Liver (tissue), 9 donors: ENCODE results near the gene TGFBR3. TPM values are rescaled to one million over a fixed set of nuclear protein-coding genes. Genes with fewer than 3 reads are reported as not detected.

Experiments
- DNase-seq: peaks from one replicate; pipeline ENCODE4 v3.0.0-alpha.2; 2017; ENCODE audit warnings: low spot score
- H3K27ac ChIP-seq, 2 donors: one replicate each; pipeline ENCODE4 v1.7.0; 2013; ENCODE audit warnings: inconsistent platforms in 2 of 2, low read length in 2 of 2, control low read depth in 1 of 2, low read depth in 1 of 2, mild to moderate bottlenecking in 1 of 2
- H3K27me3 ChIP-seq, 4 donors: one replicate each; pipeline versions ENCODE4 v1.6.1 to v1.7.0; 2013; ENCODE audit warnings: low read length in 3 of 4, inconsistent platforms in 1 of 4, mild to moderate bottlenecking in 1 of 4, moderate library complexity in 1 of 4; ENCODE audit not compliant: control insufficient read depth in 4 of 4, insufficient read depth in 4 of 4
- H3K36me3 ChIP-seq, 4 donors: one replicate each; pipeline versions ENCODE4 v1.6.1 to v1.7.0; 2013; ENCODE audit warnings: low read length in 3 of 4, mild to moderate bottlenecking in 3 of 4, low read depth in 1 of 4, moderate library complexity in 1 of 4; ENCODE audit not compliant: control insufficient read depth in 4 of 4, insufficient read depth in 3 of 4
- H3K4me1 ChIP-seq, 4 donors: one replicate each; pipeline versions ENCODE4 v1.6.1 to v1.7.0; 2013; ENCODE audit warnings: low read length in 3 of 4, mild to moderate bottlenecking in 3 of 4, moderate library complexity in 1 of 4; ENCODE audit not compliant: control insufficient read depth in 4 of 4, insufficient read depth in 4 of 4
- H3K4me3 ChIP-seq, 3 donors: one replicate each; pipeline versions ENCODE4 v1.6.1 to v1.7.0; 2013; ENCODE audit warnings: low read length in 3 of 3, control low read depth in 1 of 3, low read depth in 1 of 3, mild to moderate bottlenecking in 1 of 3
- H3K9ac ChIP-seq, 2 donors: one replicate each; pipeline ENCODE4 v1.7.0; 2013; ENCODE audit warnings: low read length in 2 of 2, mild to moderate bottlenecking in 2 of 2, moderate library complexity in 2 of 2, control low read depth in 1 of 2, low read depth in 1 of 2
- H3K9me3 ChIP-seq, 4 donors: one replicate each; pipeline versions ENCODE4 v1.6.1 to v1.7.0; 2013; ENCODE audit warnings: low read length in 3 of 4; ENCODE audit not compliant: control insufficient read depth in 4 of 4
- ATF3 ChIP-seq: IDR thresholded peaks from 2 replicates; pipeline ENCODE4 v1.6.1; 2016; ENCODE audit warnings: antibody characterized with exemption
- CTCF ChIP-seq: fragments of 150-350 bp; IDR thresholded peaks from 2 replicates; pipeline ENCODE4 v1.5.1; 2017; ENCODE audit warnings: improper control_type of control experiment, low read depth, low read length; ENCODE audit not compliant: missing input control
- EGR1 ChIP-seq, 2 donors: IDR thresholded peaks; 2 replicates each; pipeline ENCODE4 v1.6.1; 2016 to 2018; ENCODE audit warnings: antibody characterized with exemption in 2 of 2, low read depth in 2 of 2
- FOXA1 ChIP-seq: IDR thresholded peaks from 2 replicates; pipeline ENCODE4 v1.6.1; 2016; ENCODE audit warnings: antibody characterized with exemption
- FOXA2 ChIP-seq: IDR thresholded peaks from 2 replicates; pipeline ENCODE4 v1.6.1; 2016; ENCODE audit warnings: antibody characterized with exemption
- GABPA ChIP-seq, 2 donors: IDR thresholded peaks in 1 of 2; conservative IDR thresholded peaks in 1 of 2; 2 replicates each; pipeline ENCODE4 v1.6.1; 2016; ENCODE audit warnings: antibody characterized with exemption in 2 of 2, mild to moderate bottlenecking in 1 of 2, moderate library complexity in 1 of 2
- HNF4A ChIP-seq, 2 donors: conservative IDR thresholded peaks; 2 replicates each; pipeline ENCODE4 v1.6.1; 2016; ENCODE audit warnings: antibody characterized with exemption in 2 of 2, mild to moderate bottlenecking in 2 of 2
- HNF4G ChIP-seq: IDR thresholded peaks from 2 replicates; pipeline ENCODE4 v1.6.1; 2016; ENCODE audit warnings: antibody characterized with exemption
- JUND ChIP-seq, 2 donors: IDR thresholded peaks; 2 replicates each; pipeline ENCODE4 v1.6.1; 2016; ENCODE audit warnings: antibody characterized with exemption in 2 of 2
- MAX ChIP-seq: IDR thresholded peaks from 2 replicates; pipeline ENCODE4 v1.6.1; 2016; ENCODE audit warnings: antibody characterized with exemption
- NR2F2 ChIP-seq: IDR thresholded peaks from 2 replicates; pipeline ENCODE4 v1.6.1; 2016; ENCODE audit warnings: antibody characterized with exemption
- RAD21 ChIP-seq, 2 donors: IDR thresholded peaks; 2 replicates each; pipeline ENCODE4 v1.6.1; 2016; ENCODE audit warnings: antibody characterized with exemption in 2 of 2, mild to moderate bottlenecking in 2 of 2
- RXRA ChIP-seq, 2 donors: IDR thresholded peaks; 2 replicates each; pipeline ENCODE4 v1.6.1; 2017 to 2018; ENCODE audit warnings: antibody characterized with exemption in 2 of 2, mild to moderate bottlenecking in 1 of 2
- SP1 ChIP-seq: IDR thresholded peaks from 2 replicates; pipeline ENCODE4 v1.6.1; 2018; ENCODE audit warnings: antibody characterized with exemption, mild to moderate bottlenecking
- TAF1 ChIP-seq: conservative IDR thresholded peaks from 2 replicates; pipeline ENCODE4 v1.6.1; 2016; ENCODE audit warnings: antibody characterized with exemption, mild to moderate bottlenecking
- YY1 ChIP-seq: IDR thresholded peaks from 2 replicates; pipeline ENCODE4 v1.6.1; 2016; ENCODE audit warnings: antibody characterized with exemption, mild to moderate bottlenecking
- ZBTB33 ChIP-seq: IDR thresholded peaks from 2 replicates; pipeline ENCODE4 v1.6.1; 2016; ENCODE audit warnings: antibody characterized with exemption
- WGBS: extraction: QIAGEN DNeasy Blood & Tissue Kit; methylation state at CpG from one replicate; pipeline ENCODE4 v1.1.7; 2013; 5-methylcytosine and 5-hydroxymethylcytosine counted together
- polyA plus RNA-seq, 2 donors: library from polyadenylated mRNA; stranded (reverse) in 1 of 2; unstranded in 1 of 2; fragments of 200-250 nt in 1 of 2; fragments of >200 nt in 1 of 2; fragmentation: Nextera tagmentation in 1 of 2; extraction: Ambion mirVana in 1 of 2; gene quantifications; one replicate each; pipeline versions ENCODE4 v1.2.1 to v1.2.3, GENCODE V29; 2013 to 2015
- total RNA-seq, 2 donors: library from RNA; depleted of rRNA; stranded (reverse); fragments of >200 nt; gene quantifications; one replicate each; pipeline ENCODE4 v1.2.3, GENCODE V29; 2014
- donor health status: healthy.
- donor health status: healthy.
- donor health status: healthy.
- donor health status: healthy.
- donor health status: healthy.

The TGFBR3 gene
- total and polyA plus RNA-seq, 4 donors, result 6.1 to 19.3 (median 9.9) TPM

GRCh38 chr1:91645031-91645430 lies 240.9 kb downstream of the TGFBR3 start:
- no peak overlapping the region for H3K9ac ChIP-seq
- no peaks in the 10 kb centered on the region for H3K27me3 ChIP-seq
- no peak for DNase-seq
- no peaks in the 10 kb centered on the region for H3K4me1 ChIP-seq
- H3K4me3 ChIP-seq, result no peak overlapping the region
- no peak for TF ChIP-seq GABPA (IDR thresholded peaks at IDR 0.05 in 1 of 2, conservative IDR thresholded peaks at IDR 0.05 in 1 of 2)
- no peak for TF ChIP-seq FOXA2
- no peak for TF ChIP-seq SP1
- no peak for TF ChIP-seq EGR1 (IDR thresholded peaks at IDR 0.05; ENCODE audit: low read depth in 2 of 2)
- H3K27ac ChIP-seq, result no peak overlapping the region
- H3K9me3 ChIP-seq, result no peaks in the 10 kb centered on the region
- no peaks in the 10 kb centered on the region for H3K36me3 ChIP-seq
- 71% methylated on average over 6 of the region's 6 CpGs for WGBS

GRCh38 chr1:91643431-91643830 lies 242.5 kb downstream of the TGFBR3 start:
- no peaks in the 10 kb centered on the region for H3K36me3 ChIP-seq
- 84% methylated on average over 4 of the region's 4 CpGs for WGBS
- no peaks in the 10 kb centered on the region for H3K27me3 ChIP-seq
- DNase-seq, result no peak
- H3K9ac ChIP-seq, result no peak overlapping the region
- H3K27ac ChIP-seq, result no peak overlapping the region
- H3K4me1 ChIP-seq, result no peaks in the 10 kb centered on the region
- no peaks in the 10 kb centered on the region for H3K9me3 ChIP-seq
- no peak for TF ChIP-seq JUND (IDR thresholded peaks at IDR 0.05)
- no peak for TF ChIP-seq YY1
- TF ChIP-seq FOXA2, result no peak
- TF ChIP-seq SP1, result no peak
- TF ChIP-seq ATF3, result no peak
- no peak for TF ChIP-seq MAX
- TF ChIP-seq ZBTB33, result no peak
- TF ChIP-seq CTCF, result no peak
- no peak for TF ChIP-seq HNF4G
- no peak for TF ChIP-seq FOXA1
- TF ChIP-seq NR2F2, result no peak
- no peak for TF ChIP-seq EGR1 (IDR thresholded peaks at IDR 0.05; ENCODE audit: low read depth in 2 of 2)
- TF ChIP-seq GABPA (IDR thresholded peaks at IDR 0.05 in 1 of 2, conservative IDR thresholded peaks at IDR 0.05 in 1 of 2), result no peak
- no peak overlapping the region for H3K4me3 ChIP-seq

- H3K9me3 ChIP-seq, result no peaks in the 10 kb centered on the region
- no peak overlapping the region for H3K9ac ChIP-seq
- H3K27me3 ChIP-seq, result no peaks in the 10 kb centered on the region
- 55% methylated on average over 4 of the region's 4 CpGs for WGBS
- H3K36me3 ChIP-seq, result no peaks in the 10 kb centered on the region
- no peak for DNase-seq
- no peak overlapping the region for H3K27ac ChIP-seq
- no peak for TF ChIP-seq MAX
- no peak for TF ChIP-seq ATF3
- TF ChIP-seq SP1, result no peak
- no peak for TF ChIP-seq YY1
- TF ChIP-seq HNF4A (conservative IDR thresholded peaks at IDR 0.05), result no peak
- no peak for TF ChIP-seq GABPA (IDR thresholded peaks at IDR 0.05 in 1 of 2, conservative IDR thresholded peaks at IDR 0.05 in 1 of 2)
- no peak for TF ChIP-seq EGR1 (IDR thresholded peaks at IDR 0.05; ENCODE audit: low read depth in 2 of 2)
- TF ChIP-seq CTCF, result no peak
- TF ChIP-seq RXRA (IDR thresholded peaks at IDR 0.05), result no peak
- TF ChIP-seq TAF1, result no peak
- TF ChIP-seq FOXA1, result no peak
- no peak for TF ChIP-seq RAD21 (IDR thresholded peaks at IDR 0.05)
- no peak for TF ChIP-seq JUND (IDR thresholded peaks at IDR 0.05)
- no peaks in the 10 kb centered on the region for H3K4me1 ChIP-seq
- no peak overlapping the region for H3K4me3 ChIP-seq
Observed at GRCh38 chr1:91640877-91641526, 244.9 kb downstream of the TGFBR3 start.
